Kidney (tissue), 14 donors: ENCODE measurements around the gene MMP21. TPM values are rescaled to one million over a fixed set of nuclear protein-coding genes. Genes with fewer than 3 reads are reported as not detected.
A peak's percentile ranks its signal among the peaks of the same experiment; 100 is the strongest.

Experiments used
- DNase-seq, 5 donors: peaks; one replicate each; pipeline ENCODE4 v3.0.0-alpha.2; 2013 to 2020
- FAIRE-seq: peaks from 2 replicates; lab custom pipeline; 2012; peaks lifted over from hg19 to GRCh38; lab: Jason Lieb, UNC
- H3K27ac ChIP-seq, 2 donors: one replicate each; pipeline ENCODE4 v1.7.0; 2013; ENCODE audit warnings: low read depth in 2 of 2, low read length in 2 of 2, inconsistent platforms in 1 of 2
- H3K27me3 ChIP-seq: one replicate; pipeline ENCODE4 v1.7.1; 2013; ENCODE audit warnings: low read length, inconsistent platforms; ENCODE audit not compliant: control insufficient read depth, insufficient read depth
- H3K36me3 ChIP-seq, 3 donors: one replicate each; pipeline versions ENCODE4 v1.7.0 to v1.7.1; 2013; ENCODE audit warnings: low read length in 3 of 3, control low read depth in 1 of 3, inconsistent platforms in 1 of 3; ENCODE audit not compliant: insufficient read depth in 3 of 3, control insufficient read depth in 2 of 3
- H3K4me1 ChIP-seq, 3 donors: one replicate each; pipeline versions ENCODE4 v1.7.0 to v1.7.1; 2013; ENCODE audit warnings: low read length in 3 of 3, inconsistent platforms in 1 of 3, low read depth in 1 of 3; ENCODE audit not compliant: control insufficient read depth in 2 of 3, insufficient read depth in 2 of 3
- H3K4me3 ChIP-seq, 3 donors: one replicate each; pipeline versions ENCODE4 v1.7.0 to v1.8.1; 2013; ENCODE audit warnings: low read length in 3 of 3, control low read depth in 1 of 3, inconsistent platforms in 1 of 3
- H3K9ac ChIP-seq, 3 donors: one replicate each; pipeline versions ENCODE4 v1.7.0 to v1.7.1; 2013; ENCODE audit warnings: low read length in 3 of 3, control low read depth in 1 of 3, inconsistent platforms in 1 of 3
- H3K9me3 ChIP-seq, 3 donors: one replicate each; pipeline versions ENCODE4 v1.7.0 to v1.7.1; 2013; ENCODE audit warnings: low read length in 3 of 3, control low read depth in 1 of 3, inconsistent platforms in 1 of 3; ENCODE audit not compliant: control insufficient read depth in 2 of 3, insufficient read depth in 1 of 3
- CTCF ChIP-seq: IDR thresholded peaks from 3 replicates; pipeline ENCODE4 v1.5.1; 2012; ENCODE audit warnings: mild to moderate bottlenecking, moderate library complexity, borderline replicate concordance; ENCODE audit not compliant: insufficient read depth; ENCODE audit errors: extremely low read depth
- intact Hi-C: fragments of 100-400 bp; cut with DNase I; formaldehyde crosslinking; loops from one replicate; pipeline ENCODE4 v1.11.1; 2022
- polyA plus RNA-seq: library from polyadenylated mRNA; stranded (reverse); fragments of 350-450 nt; fragmentation: Illumina TruSeq; extraction: RNeasy Lipid Tissue Mini Kit (QIAGEN cat#74804); gene quantifications from one replicate; pipeline ENCODE4 v1.2.3, GENCODE V29; 2014; ENCODE audit warnings: low read depth, low replicate concordance; ENCODE audit not compliant: insufficient read depth
- total RNA-seq: library from RNA; stranded (reverse); fragmentation: NEBNext Ultra II Directional; extraction: Animal tissue kit (Norgen Biotek cat#: 25700); gene quantifications from one replicate; pipeline ENCODE4 v1.2.1, GENCODE V29; 2021
- donor health status: control.
- donor health status: control.
- donor health status: control.
- donor health status: control.
- donor health status: control.
- donor health status: DM: yes; HTN: yes; CAD: no.
- donor health status: Normal renal cell carcinoma (clear cell type).

Gene MMP21
- total and polyA plus RNA-seq, 2 donors from 2014 or later: 0.13 TPM; not detected in 1

- DNase-seq (no peak), FAIRE-seq (no peak)
- H3K4me1 ChIP-seq: no peaks in the 10 kb centered on the region
- H3K27me3 ChIP-seq: no peaks in the 10 kb centered on the region
- no peak overlapping the region for H3K9ac ChIP-seq
- H3K4me3 ChIP-seq: no peak overlapping the region
- no peak overlapping the region for H3K27ac ChIP-seq
- no peak for TF ChIP-seq CTCF
- peaks cover 37 to 87% (median 65%) of the 10 kb centered on the region in 3 donors for H3K36me3 ChIP-seq
- H3K9me3 ChIP-seq: no peaks in the 10 kb centered on the region
- intact Hi-C loops: no loop called here
Measured at GRCh38 chr10:125726914-125727313, 48.7 kb downstream of the MMP21 start.

- Histone ChIP-seq H3K4me3 (no peak overlapping the region), H3K36me3 (peaks cover 19 to 60% (median 38%) of the 10 kb centered on the region in 3 donors), H3K9ac (no peak overlapping the region), H3K4me1 (peaks cover 0 to 5% (median 0%) of the 10 kb centered on the region in 3 donors), H3K27ac (no peak overlapping the region), H3K27me3 (no peaks in the 10 kb centered on the region), H3K9me3 (no peaks in the 10 kb centered on the region)
- no peak for TF ChIP-seq CTCF
- intact Hi-C loops: no loop called here
- FAIRE-seq (no peak), DNase-seq (no peak)
Measured at GRCh38 chr10:125722811-125723210, 52.8 kb downstream of the MMP21 start.

GRCh38 chr10:125721035-125721434 is 54.6 kb downstream of the MMP21 start:
- Histone ChIP-seq H3K36me3 (peaks cover 8 to 44% (median 24%) of the 10 kb centered on the region in 3 donors), H3K9me3 (no peaks in the 10 kb centered on the region), H3K9ac (no peak overlapping the region), H3K27me3 (no peaks in the 10 kb centered on the region), H3K4me3 (peak overlapping the region in 1 of 3 donors; percentile 100), H3K27ac (no peak overlapping the region), H3K4me1 (peaks cover 0 to 5% (median 0%) of the 10 kb centered on the region in 3 donors)
- no peak for DNase-seq
- no peak for FAIRE-seq
- intact Hi-C loops: no loop called here
- TF ChIP-seq CTCF: no peak

DNA sequence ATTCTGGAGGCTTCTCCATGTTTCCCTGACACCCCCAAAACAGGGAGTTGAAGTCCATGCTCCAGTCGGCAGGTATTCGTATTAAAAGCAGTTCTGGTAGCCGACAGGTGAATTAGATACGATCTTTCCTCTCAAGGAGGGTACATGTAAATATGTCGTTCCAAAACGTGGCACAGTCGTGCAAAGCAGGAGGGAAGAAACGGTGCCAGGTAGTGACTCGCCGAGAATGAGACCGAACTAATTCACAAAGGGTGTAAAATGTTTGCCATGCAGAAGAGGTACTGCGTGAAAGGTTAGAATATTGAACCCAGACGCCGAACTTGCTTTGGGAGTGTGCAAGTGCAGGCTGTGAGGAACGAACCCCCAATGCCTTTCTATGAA is 55.6 kb downstream of the MMP21 start:
- Histone ChIP-seq H3K4me3 (peak overlapping the region; percentile 77 to 100 (median 86)), H3K4me1 (peaks cover 0 to 5% (median 0%) of the 10 kb centered on the region in 3 donors), H3K27me3 (no peaks in the 10 kb centered on the region), H3K36me3 (peaks cover 8 to 36% (median 17%) of the 10 kb centered on the region in 3 donors), H3K27ac (peak overlapping the region; percentile 66 to 82), H3K9ac (peak overlapping the region; percentile 76 to 100 (median 83)), H3K9me3 (no peaks in the 10 kb centered on the region)
- FAIRE-seq (no peak), DNase-seq (no peak)
- no peak for TF ChIP-seq CTCF
- intact Hi-C loops: no loop called here
